Keratinocyte (primary cell): ENCODE results near the gene PRKCH.

ENCODE experiments used
- EZH2 ChIP-seq: IDR thresholded peaks from one replicate; pipeline ENCODE4 v1.6.1; 2012; ENCODE audit warnings: inconsistent platforms, mild to moderate bottlenecking, low read length, moderate library complexity
- TF ChIP-seq, protein P1 (sequence below), 3 experiments: IDR thresholded peaks in 1 of 3; conservative IDR thresholded peaks in 1 of 3; optimal IDR thresholded peaks in 1 of 3; 2 replicates in 2 of 3; 3 replicates in 1 of 3; pipeline versions ENCODE3 to v1.5.1; 2011; ENCODE audit warnings: low read length in 3 of 3, mild to moderate bottlenecking in 3 of 3, moderate library complexity in 2 of 3, control low read depth in 1 of 3, inconsistent platforms in 1 of 3; ENCODE audit not compliant: insufficient read depth in 2 of 3; ENCODE audit errors: extremely low read depth in 1 of 3

DNA sequence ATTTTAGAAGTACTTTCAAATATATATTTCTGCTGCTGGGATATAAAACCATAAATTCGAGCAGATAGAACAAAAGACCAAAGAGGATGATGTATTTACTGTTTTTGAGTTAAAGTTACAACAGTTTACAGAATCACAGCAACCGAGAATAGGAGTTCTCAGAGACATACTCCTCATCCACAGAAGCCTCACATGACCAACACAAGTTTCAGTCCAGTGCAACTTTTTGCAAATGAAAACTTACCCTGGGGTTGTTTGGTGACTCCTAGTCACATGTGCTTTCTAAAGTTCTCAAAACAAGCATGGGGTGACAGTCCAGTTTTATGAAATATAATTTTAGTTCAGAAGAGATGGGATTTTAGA lies 117.1 kb downstream of the PRKCH start:
- TF ChIP-seq, protein P1, sequence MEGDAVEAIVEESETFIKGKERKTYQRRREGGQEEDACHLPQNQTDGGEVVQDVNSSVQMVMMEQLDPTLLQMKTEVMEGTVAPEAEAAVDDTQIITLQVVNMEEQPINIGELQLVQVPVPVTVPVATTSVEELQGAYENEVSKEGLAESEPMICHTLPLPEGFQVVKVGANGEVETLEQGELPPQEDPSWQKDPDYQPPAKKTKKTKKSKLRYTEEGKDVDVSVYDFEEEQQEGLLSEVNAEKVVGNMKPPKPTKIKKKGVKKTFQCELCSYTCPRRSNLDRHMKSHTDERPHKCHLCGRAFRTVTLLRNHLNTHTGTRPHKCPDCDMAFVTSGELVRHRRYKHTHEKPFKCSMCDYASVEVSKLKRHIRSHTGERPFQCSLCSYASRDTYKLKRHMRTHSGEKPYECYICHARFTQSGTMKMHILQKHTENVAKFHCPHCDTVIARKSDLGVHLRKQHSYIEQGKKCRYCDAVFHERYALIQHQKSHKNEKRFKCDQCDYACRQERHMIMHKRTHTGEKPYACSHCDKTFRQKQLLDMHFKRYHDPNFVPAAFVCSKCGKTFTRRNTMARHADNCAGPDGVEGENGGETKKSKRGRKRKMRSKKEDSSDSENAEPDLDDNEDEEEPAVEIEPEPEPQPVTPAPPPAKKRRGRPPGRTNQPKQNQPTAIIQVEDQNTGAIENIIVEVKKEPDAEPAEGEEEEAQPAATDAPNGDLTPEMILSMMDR (optimal IDR thresholded peaks at IDR 0.05 in 1 of 3, IDR thresholded peaks at IDR 0.05 in 1 of 3, conservative IDR thresholded peaks at IDR 0.05 in 1 of 3; ENCODE audit: extremely low read depth in 1 of 3, insufficient read depth in 2 of 3, low read length in 3 of 3) = no peak
- TF ChIP-seq EZH2 = no peak
